ENCODE measurements around the gene PIP4P1. TPM values are rescaled to one million over a fixed set of nuclear protein-coding genes. Genes with fewer than 3 reads are reported as not detected.

Gene PIP4P1
- total and polyA plus RNA-seq, 10 of the 15 experiments (the other 5 are each of a cell fraction or from before 2014, with no cell fraction given): 19.1 to 47.4 (median 39.7) TPM

- H3K36me3 ChIP-seq (ENCODE audit: control insufficient read depth in 2 of 2, insufficient read depth in 2 of 2, low read length in 1 of 2): peaks cover 0 to 8% of the 10 kb centered on the region in 2 experiments; a peak in 2 of 4 replicates
- peak; percentile 78 for FAIRE-seq
- intact Hi-C loops (cut with micrococcal nuclease; ENCODE audit: unreplicated experiment) (loop anchor here (2.0 to 5.0 kb wide), 3 partner anchors 42 to 270 kb away; partner anchors contain the start of genes APEX1, OSGEP, PARP2 and RNASE4), in situ Hi-C loops (cut with MboI) (loop anchor here (5.0 kb wide), 1 partner anchor 200 kb away; no protein-coding TSS in a partner anchor)
- ChIA-PET POLR2A (interaction anchor here (0.6 to 3.7 kb wide), 7 partner anchors 8 to 84 kb away, joined by 3 to 29 read pairs (median 4); partner anchors contain the start of genes APEX1, OSGEP and PARP2), CTCF (interaction anchor here (3.8 to 4.4 kb wide), 3 partner anchors 42 to 197 kb away, joined by 48 to 91 read pairs (median 86); partner anchors contain the start of genes APEX1 and OSGEP), SMC1A (ENCODE audit: uncharacterized antibody, unreplicated experiment) (interaction anchor here (1.0 to 3.8 kb wide), 3 partner anchors 27 to 199 kb away, joined by 3 to 56 read pairs (median 4); no protein-coding TSS in a partner anchor), RAD21 (ENCODE audit: unreplicated experiment) (interaction anchor here (0.7 to 6.5 kb wide), 6 partner anchors 12 to 84 kb away, joined by 3 to 78 read pairs (median 7); partner anchors contain the start of genes APEX1, OSGEP, PARP2 and PIP4P1)
- peak overlapping the region; percentile 91 for H3K9ac ChIP-seq (ENCODE audit: control insufficient read depth, insufficient read depth, low read length)
- peak overlapping the region; percentile 94; the same call in 1 of the 2 replicates for H3K27ac ChIP-seq (ENCODE audit: control insufficient read depth, insufficient read depth)
- WGBS (ENCODE audit: insufficient coverage, insufficient replicate concordance, low lambda C conversion rate, missing lambda C conversion rate): 2% methylated on average over 6 of the region's 7 CpGs
- peaks cover 11% of the 10 kb centered on the region for H3K79me2 ChIP-seq (ENCODE audit: control insufficient read depth, insufficient read depth, low read length)
- no TSS peak for BruUV-seq (replicated peaks)
- H3K4me1 ChIP-seq (ENCODE audit: control insufficient read depth, insufficient read depth, low read length): peaks cover 4% of the 10 kb centered on the region
- no peaks in the 10 kb centered on the region; the same call in 1 of the 2 replicates for H4K20me1 ChIP-seq (ENCODE audit: control insufficient read depth, insufficient read depth)
- no peaks in the 10 kb centered on the region for H3K27me3 ChIP-seq (replicated peaks in 1 of 2; ENCODE audit: control insufficient read depth in 2 of 2, insufficient read depth in 2 of 2, low read length in 1 of 2)
- peak overlapping the region; percentile 99 for H3K4me3 ChIP-seq
- no peaks in the 10 kb centered on the region for H3K9me3 ChIP-seq (replicated peaks; ENCODE audit: control insufficient read depth, insufficient read depth, low read length)
- ATAC-seq: peak; percentile 68
- TF ChIP-seq HDAC6 (IDR thresholded peaks at IDR 0.05; ENCODE audit: unreplicated experiment): no peak
- no peak for TF ChIP-seq POLR2A (IDR thresholded peaks at IDR 0.05; ENCODE audit: low read depth, low read length)
- TF ChIP-seq JUNB (IDR thresholded peaks at IDR 0.05): no peak
- TF ChIP-seq IKZF2 (IDR thresholded peaks at IDR 0.05): 0 out of 4 replicates have a peak, but pooled peaks of 1 of the 2 experiments have one; percentile 17
- no peak for TF ChIP-seq STAT1 (conservative IDR thresholded peaks at IDR 0.05)
- TF ChIP-seq ETV6 (conservative IDR thresholded peaks at IDR 0.05 in 1 of 2, IDR thresholded peaks at IDR 0.05 in 1 of 2; ENCODE audit: borderline replicate concordance in 1 of 2, low read depth in 1 of 2): no peak; a peak in 1 of 4 replicates
- TF ChIP-seq ZNF384 (IDR thresholded peaks at IDR 0.05; ENCODE audit: borderline replicate concordance, low read depth, low read length): peak; percentile 72
- no peak for TF ChIP-seq TCF7 (IDR thresholded peaks at IDR 0.05; ENCODE audit: borderline replicate concordance)
- TF ChIP-seq CBX5 (IDR thresholded peaks at IDR 0.05; ENCODE audit: low read depth): no peak
- no peak for TF ChIP-seq NFYA (IDR thresholded peaks at IDR 0.05; ENCODE audit: borderline replicate concordance, low read depth, low read length)
- TF ChIP-seq KAT2A (conservative IDR thresholded peaks at IDR 0.05; ENCODE audit: control insufficient read depth, low read depth, low read length): no peak
- TF ChIP-seq FOXM1 (IDR thresholded peaks at IDR 0.05; ENCODE audit: low read depth, low read length): no peak
- TF ChIP-seq LARP7 (IDR thresholded peaks at IDR 0.05): no peak
- TF ChIP-seq EGR1 (IDR thresholded peaks at IDR 0.05; ENCODE audit: borderline replicate concordance in 1 of 2, low read depth in 2 of 2, low read length in 2 of 2): no peak
- no peak for TF ChIP-seq NR2C2 (IDR thresholded peaks at IDR 0.05; ENCODE audit: borderline replicate concordance, control insufficient read depth, insufficient read length, low read depth)
- no peak for TF ChIP-seq ZBTB11 (CRISPR knock-in tag; IDR thresholded peaks at IDR 0.05)
- TF ChIP-seq POU2F2 (IDR thresholded peaks at IDR 0.05; ENCODE audit: borderline replicate concordance, low read depth, low read length): peak; percentile 100
- TF ChIP-seq TCF12 (IDR thresholded peaks at IDR 0.05; ENCODE audit: low read depth, low read length): no peak
- H3K4me2 ChIP-seq (ENCODE audit: control insufficient read depth, insufficient read depth): peak overlapping the region; percentile 78
- peak; percentile 39 for DNase-seq (ENCODE audit: low read depth, low spot score)
- H2AFZ ChIP-seq (ENCODE audit: control insufficient read depth, low read depth, low read length): no peak overlapping the region
Observed at GRCh38 chr14:20412411-20412810, 48.8 kb downstream of the PIP4P1 start.
